ENCODE data around the gene APOL4.

APOL4 gene

DNA sequence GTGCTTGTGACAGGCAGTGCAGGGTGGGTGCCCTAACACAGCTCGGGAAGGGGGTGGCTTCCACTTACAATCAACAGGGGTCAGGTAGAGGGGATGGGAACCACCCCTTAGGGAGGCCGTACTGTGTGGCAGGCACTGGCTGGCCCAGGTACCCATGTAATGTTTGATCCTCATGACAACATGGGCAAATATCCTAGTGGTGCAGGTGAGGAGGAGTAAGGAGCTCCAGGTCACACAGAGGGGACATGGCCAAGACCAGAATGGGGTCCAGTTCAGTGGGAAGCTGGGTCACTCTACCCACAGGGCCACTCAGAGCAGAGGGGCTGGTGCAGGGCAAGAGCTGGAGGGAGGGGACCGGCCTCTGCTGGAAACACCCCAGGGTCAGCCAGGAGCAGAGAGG is 3.1 kb downstream of the APOL4 start:
- TF ChIP-seq GATA3 (IDR thresholded peaks at IDR 0.05; ENCODE audit: low read depth, low read length) (no peak), GATA2 (IDR thresholded peaks at IDR 0.05; ENCODE audit: low read depth, low read length) (no peak)

- TF ChIP-seq GATA2 (IDR thresholded peaks at IDR 0.05; ENCODE audit: low read depth, low read length) (no peak), GATA3 (IDR thresholded peaks at IDR 0.05; ENCODE audit: low read depth, low read length) (no peak)
These were observed 4.0 kb downstream of the APOL4 start for GRCh38 chr22:36197514-36198146.

GRCh38 chr22:36197065-36197440 is 4.6 kb downstream of the APOL4 start:
- no peak for TF ChIP-seq GATA3 (IDR thresholded peaks at IDR 0.05; ENCODE audit: low read depth, low read length)
- no peak for TF ChIP-seq GATA2 (IDR thresholded peaks at IDR 0.05; ENCODE audit: low read depth, low read length)

- TF ChIP-seq GATA2 (IDR thresholded peaks at IDR 0.05; ENCODE audit: low read depth, low read length) (no peak), GATA3 (IDR thresholded peaks at IDR 0.05; ENCODE audit: low read depth, low read length) (no peak)
These were observed 5.2 kb downstream of the APOL4 start for GRCh38 chr22:36196254-36197064.

DNA sequence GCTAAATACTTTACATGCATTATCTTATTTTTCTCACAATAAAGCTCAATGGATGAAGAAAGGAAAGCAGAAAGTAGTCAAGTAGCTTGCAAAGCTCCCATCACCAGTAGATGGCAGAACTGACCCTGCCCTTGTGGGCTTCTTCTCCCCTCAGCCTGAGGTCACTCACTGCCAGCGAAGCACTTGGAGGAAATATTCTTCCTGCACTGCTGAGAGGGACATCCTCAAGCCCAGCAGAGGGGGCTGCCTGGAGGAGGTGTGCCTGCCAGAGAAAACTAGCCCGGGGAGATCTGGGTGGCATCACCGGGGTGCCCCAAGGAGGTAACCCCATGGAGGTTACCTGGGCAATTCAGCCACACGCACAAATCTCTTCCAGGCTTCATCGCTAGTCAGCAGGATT is 6.6 kb downstream of the APOL4 start:
- TF ChIP-seq GATA3 (IDR thresholded peaks at IDR 0.05; ENCODE audit: low read depth, low read length) (no peak), GATA2 (IDR thresholded peaks at IDR 0.05; ENCODE audit: low read depth, low read length) (no peak)

DNA sequence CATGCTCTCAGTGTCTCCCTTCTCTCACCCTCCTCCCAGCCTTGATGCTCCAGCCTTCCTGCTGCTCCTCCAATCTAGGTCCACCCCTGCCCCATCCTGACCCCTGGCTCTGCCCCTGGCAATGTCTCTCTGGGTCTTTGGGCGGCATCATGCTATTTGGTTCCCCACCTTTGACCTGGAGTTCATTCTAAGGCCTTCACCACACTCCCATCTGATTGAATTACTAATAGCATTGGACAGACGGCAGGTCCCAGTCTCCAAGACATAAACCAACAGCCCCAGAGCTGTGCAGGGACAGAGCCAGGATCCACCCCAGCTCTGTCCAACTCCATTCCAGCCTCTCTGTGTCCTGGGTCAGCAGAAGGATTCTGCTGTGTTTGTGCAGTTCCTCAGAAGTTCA is 7.2 kb downstream of the APOL4 start:
- TF ChIP-seq GATA3 (IDR thresholded peaks at IDR 0.05; ENCODE audit: low read depth, low read length) (no peak), GATA2 (IDR thresholded peaks at IDR 0.05; ENCODE audit: low read depth, low read length) (no peak)

GRCh38 chr22:36193577-36193976 is 8.0 kb downstream of the APOL4 start:
- TF ChIP-seq GATA3 (IDR thresholded peaks at IDR 0.05; ENCODE audit: low read depth, low read length) (no peak), GATA2 (IDR thresholded peaks at IDR 0.05; ENCODE audit: low read depth, low read length) (no peak)

GRCh38 chr22:36193171-36193570 is 8.4 kb downstream of the APOL4 start:
- TF ChIP-seq GATA2 (IDR thresholded peaks at IDR 0.05; ENCODE audit: low read depth, low read length) (no peak), GATA3 (IDR thresholded peaks at IDR 0.05; ENCODE audit: low read depth, low read length) (no peak)

- TF ChIP-seq GATA3 (IDR thresholded peaks at IDR 0.05; ENCODE audit: low read depth, low read length) (no peak), GATA2 (IDR thresholded peaks at IDR 0.05; ENCODE audit: low read depth, low read length) (no peak)
These were observed 9.1 kb downstream of the APOL4 start for GRCh38 chr22:36192542-36192941.

- TF ChIP-seq GATA3 (IDR thresholded peaks at IDR 0.05; ENCODE audit: low read depth, low read length): no peak
- TF ChIP-seq GATA2 (IDR thresholded peaks at IDR 0.05; ENCODE audit: low read depth, low read length): no peak
These were observed 10.3 kb downstream of the APOL4 start for GRCh38 chr22:36191106-36191836.

DNA sequence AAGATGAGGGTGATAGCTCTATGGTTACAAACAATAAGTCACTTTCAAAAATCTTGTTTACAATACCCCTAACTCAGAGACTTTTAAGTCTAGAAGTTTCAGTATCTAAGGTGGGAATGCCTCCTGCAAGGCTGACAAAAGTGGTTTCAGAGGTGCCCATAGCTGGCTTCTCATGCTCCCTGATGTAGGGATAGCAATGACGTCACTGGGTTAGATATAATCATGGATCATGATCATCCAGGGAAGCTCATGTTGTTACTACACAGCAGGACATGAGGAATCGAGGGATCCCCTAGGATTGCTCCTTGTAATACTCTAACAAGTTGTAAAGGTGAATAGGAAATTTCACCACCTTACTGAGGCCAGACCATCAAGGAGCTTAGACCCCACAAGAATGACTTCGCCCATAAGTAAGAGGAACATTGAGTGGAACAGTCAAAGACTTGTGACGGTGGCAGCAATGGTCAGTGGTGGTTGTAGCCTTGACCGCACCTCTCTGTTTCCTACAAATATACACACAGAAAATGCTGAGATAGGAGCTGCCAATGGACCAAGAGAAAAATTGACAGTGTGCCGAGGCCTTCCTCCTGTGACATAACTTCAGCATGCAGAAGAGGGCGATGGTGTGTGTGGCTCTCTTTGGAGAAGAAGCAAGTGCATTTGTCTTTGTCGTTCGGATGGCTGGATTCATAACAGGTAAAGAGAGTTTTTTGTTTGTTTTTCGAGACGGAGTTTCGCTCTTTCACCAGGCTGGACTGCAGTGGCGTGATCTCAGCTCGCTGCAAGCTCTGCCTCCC is 15.6 kb downstream of the APOL4 start:
- no peak for TF ChIP-seq GATA3 (IDR thresholded peaks at IDR 0.05; ENCODE audit: low read depth, low read length)

- TF ChIP-seq GATA3 (IDR thresholded peaks at IDR 0.05; ENCODE audit: low read depth, low read length): no peak
- TF ChIP-seq GATA2 (IDR thresholded peaks at IDR 0.05; ENCODE audit: low read depth, low read length): no peak
These were observed 17.1 kb downstream of the APOL4 start for GRCh38 chr22:36184433-36185025.

- TF ChIP-seq GATA2 (IDR thresholded peaks at IDR 0.05; ENCODE audit: low read depth, low read length) (no peak), GATA3 (IDR thresholded peaks at IDR 0.05; ENCODE audit: low read depth, low read length) (no peak)
These were observed 18.2 kb downstream of the APOL4 start for GRCh38 chr22:36183446-36183845.

DNA sequence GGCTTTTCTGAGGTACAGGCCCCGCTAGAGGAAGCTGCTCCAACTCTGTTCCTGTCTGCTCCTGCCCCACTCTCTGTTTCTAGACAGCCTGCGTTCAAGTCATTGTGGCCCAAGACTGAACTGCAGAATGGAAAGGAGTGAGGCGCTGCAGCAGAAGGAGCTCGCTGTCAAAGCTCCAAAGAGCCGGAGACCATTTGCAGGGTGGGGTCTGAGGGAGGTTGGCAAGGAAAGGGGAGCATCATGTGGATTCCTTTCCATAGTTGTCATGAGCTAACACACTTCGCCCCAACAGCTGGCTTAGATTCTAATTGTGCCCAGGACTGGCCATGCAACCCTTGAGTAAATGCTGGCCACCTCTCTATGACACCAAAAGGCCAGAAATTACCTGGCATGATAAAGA is 18.8 kb downstream of the APOL4 start:
- TF ChIP-seq GATA3 (IDR thresholded peaks at IDR 0.05; ENCODE audit: low read depth, low read length) (no peak), GATA2 (IDR thresholded peaks at IDR 0.05; ENCODE audit: low read depth, low read length) (no peak)

Data from SH-SY5Y (cell line).